BLaER1 (cell line): ENCODE data around the gene GOLGA8S.
"Not testable (repeated sequence)": the region's sequence is repeated elsewhere in the genome, so short reads cannot be mapped to it uniquely, and the experiment has no call there.

Experiments used
- H3K27ac ChIP-seq: shearing (Covaris generic); formaldehyde crosslinking; 2 replicates; pipeline ENCODE4 v1.8.1; 2022
- H3K27me3 ChIP-seq: shearing (Covaris generic); formaldehyde crosslinking; 2 replicates; pipeline ENCODE4 v1.8.1; 2022
- H3K36me3 ChIP-seq: shearing (Covaris generic); formaldehyde crosslinking; 2 replicates; pipeline ENCODE4 v1.8.1; 2022
- H3K4me1 ChIP-seq: shearing (Covaris generic); formaldehyde crosslinking; 2 replicates; pipeline ENCODE4 v1.8.1; 2022
- H3K4me2 ChIP-seq: shearing (Covaris generic); formaldehyde crosslinking; 2 replicates; pipeline ENCODE4 v1.8.1; 2022
- H3K4me3 ChIP-seq: shearing (Covaris generic); formaldehyde crosslinking; 2 replicates; pipeline ENCODE4 v1.8.1; 2022
- H3K9ac ChIP-seq: shearing (Covaris generic); formaldehyde crosslinking; 2 replicates; pipeline ENCODE4 v1.8.1; 2022
- H3K9me3 ChIP-seq: shearing (Covaris generic); formaldehyde crosslinking; 2 replicates; pipeline ENCODE4 v1.8.1; 2022
- H4K20me1 ChIP-seq: shearing (Covaris generic); formaldehyde crosslinking; 2 replicates; pipeline ENCODE4 v1.8.1; 2022
- Cebpa-rat ChIP-seq: shearing (Covaris generic); IDR thresholded peaks from 2 replicates; pipeline ENCODE4 v1.8.1; 2022

GOLGA8S gene

GRCh38 chr15:23402140-23402539, 47.6 kb downstream of the GOLGA8S start:
- no peak overlapping the region for H3K4me3 ChIP-seq
- peaks cover 83% of the 10 kb centered on the region for H3K4me1 ChIP-seq
- peak overlapping the region; percentile 66; the same call in 1 of the 2 replicates for H3K4me2 ChIP-seq
- no peaks in the 10 kb centered on the region for H3K27me3 ChIP-seq
- H3K9ac ChIP-seq: no peak overlapping the region
- H4K20me1 ChIP-seq: no peaks in the 10 kb centered on the region
- H3K9me3 ChIP-seq: peaks cover 61% of the 10 kb centered on the region
- TF ChIP-seq Cebpa-rat: no peak
- no peak overlapping the region for H3K27ac ChIP-seq
- peaks cover 17% of the 10 kb centered on the region for H3K36me3 ChIP-seq

GRCh38 chr15:23402544-23402943, 48.0 kb downstream of the GOLGA8S start:
- Histone ChIP-seq H3K4me2 (peak overlapping the region; percentile 66), H3K4me3 (no peak overlapping the region), H3K4me1 (peaks cover 79% of the 10 kb centered on the region), H3K36me3 (peaks cover 17% of the 10 kb centered on the region), H3K9me3 (peaks cover 65% of the 10 kb centered on the region), H3K27ac (no peak overlapping the region), H4K20me1 (no peaks in the 10 kb centered on the region), H3K27me3 (no peaks in the 10 kb centered on the region), H3K9ac (no peak overlapping the region)
- no peak for TF ChIP-seq Cebpa-rat

- H3K27ac ChIP-seq: peak overlapping the region; percentile 41; the same call in 1 of the 2 replicates
- H3K27me3 ChIP-seq: no peaks in the 10 kb centered on the region
- no peak for TF ChIP-seq Cebpa-rat
- no peaks in the 10 kb centered on the region for H4K20me1 ChIP-seq
- peak overlapping the region; percentile 66 for H3K4me2 ChIP-seq
- no peak overlapping the region for H3K9ac ChIP-seq
- no peak overlapping the region for H3K4me3 ChIP-seq
- peaks cover 69% of the 10 kb centered on the region for H3K9me3 ChIP-seq
- H3K4me1 ChIP-seq: peaks cover 69% of the 10 kb centered on the region
- peaks cover 17% of the 10 kb centered on the region for H3K36me3 ChIP-seq
These were observed 49.0 kb downstream of the GOLGA8S start for GRCh38 chr15:23403550-23403949.

DNA sequence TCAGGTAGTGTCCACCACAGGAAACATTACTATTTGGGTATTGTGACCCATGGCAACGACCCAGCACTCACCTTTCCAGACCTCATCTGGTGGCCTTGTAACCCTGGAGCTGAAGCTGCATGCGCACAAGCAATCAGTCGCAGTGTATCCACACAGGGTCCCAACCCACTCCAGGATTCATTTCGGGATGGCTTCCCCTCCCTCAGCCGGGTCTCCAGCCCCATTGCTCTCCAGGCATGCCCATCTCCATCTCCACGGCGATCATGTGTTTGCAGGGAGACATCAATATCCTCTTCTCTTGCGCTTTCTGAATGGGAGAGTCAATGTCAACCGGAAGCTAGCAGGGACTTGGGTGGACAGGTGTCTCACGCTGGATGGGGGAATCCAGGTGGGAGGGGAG, 57.3 kb downstream of the GOLGA8S start:
- TF ChIP-seq Cebpa-rat: no peak
- Histone ChIP-seq H3K27me3 (no peaks in the 10 kb centered on the region), H4K20me1 (no peaks in the 10 kb centered on the region), H3K4me2 (no peak overlapping the region), H3K9ac (no peak overlapping the region), H3K36me3 (no peaks in the 10 kb centered on the region), H3K27ac (no peak overlapping the region), H3K4me3 (no peak overlapping the region), H3K4me1 (peaks cover 10% of the 10 kb centered on the region), H3K9me3 (peaks cover 36% of the 10 kb centered on the region)

- H3K9me3 ChIP-seq: peaks cover 24% of the 10 kb centered on the region
- not testable (repeated sequence) for H3K4me3 ChIP-seq, H3K4me1 ChIP-seq, H3K4me2 ChIP-seq, H3K27ac ChIP-seq, H4K20me1 ChIP-seq, H3K9ac ChIP-seq, H3K27me3 ChIP-seq, H3K36me3 ChIP-seq
These were observed 58.5 kb downstream of the GOLGA8S start for GRCh38 chr15:23412881-23413600.
